HAP-1 (cell line): Measurements from ENCODE around the gene MMD2.

Experiments used
- DNase-seq, 2 experiments: peaks; one replicate each; pipeline ENCODE4 v3.0.0-alpha.2; 2016 to 2020; ENCODE audit warnings: low spot score in 2 of 2
- H3K27me3 ChIP-seq: fragments of 250-450 bp; sonication (Bioruptor Pico); 2 replicates; pipeline ENCODE4 v1.5.1; 2020; ENCODE audit warnings: low read depth, mild to moderate bottlenecking, moderate library complexity
- H3K36me3 ChIP-seq: fragments of 250-450 bp; sonication (Bioruptor Pico); replicated peaks from 2 replicates; pipeline ENCODE4 v1.5.1; 2020; ENCODE audit warnings: mild to moderate bottlenecking
- H3K4me1 ChIP-seq: fragments of 250-450 bp; sonication (Bioruptor Pico); 2 replicates; pipeline ENCODE4 v1.5.1; 2020; ENCODE audit warnings: mild to moderate bottlenecking
- H3K4me3 ChIP-seq: fragments of 250-450 bp; sonication (Bioruptor Pico); 2 replicates; pipeline ENCODE4 v1.5.1; 2020; ENCODE audit warnings: mild to moderate bottlenecking, moderate library complexity
- H3K9me3 ChIP-seq: fragments of 250-450 bp; sonication (Bioruptor Pico); 2 replicates; pipeline ENCODE4 v1.5.1; 2020; ENCODE audit warnings: mild to moderate bottlenecking, moderate library complexity
- in situ Hi-C: fragments of 300-500 bp; cut with MboI; formaldehyde crosslinking; loops from 3 replicates; pipeline ENCODE4 v1.14.3; 2020; ENCODE audit warnings: low sequenced_read_pairs, inconsistent platforms, mixed read lengths

Gene MMD2

GRCh38 chr7:4882169-4883032 lies 76.6 kb downstream of the MMD2 start:
- no peaks in the 10 kb centered on the region for H3K27me3 ChIP-seq
- H3K9me3 ChIP-seq, result no peaks in the 10 kb centered on the region
- peak overlapping the region; percentile 49 for H3K4me3 ChIP-seq
- in situ Hi-C loops, result no loop called here
- H3K4me1 ChIP-seq, result peaks cover 4% of the 10 kb centered on the region; the same call in 1 of the 2 replicates
- DNase-seq, result peak; percentile 68 to 74
- H3K36me3 ChIP-seq, result peaks cover 4% of the 10 kb centered on the region

DNA sequence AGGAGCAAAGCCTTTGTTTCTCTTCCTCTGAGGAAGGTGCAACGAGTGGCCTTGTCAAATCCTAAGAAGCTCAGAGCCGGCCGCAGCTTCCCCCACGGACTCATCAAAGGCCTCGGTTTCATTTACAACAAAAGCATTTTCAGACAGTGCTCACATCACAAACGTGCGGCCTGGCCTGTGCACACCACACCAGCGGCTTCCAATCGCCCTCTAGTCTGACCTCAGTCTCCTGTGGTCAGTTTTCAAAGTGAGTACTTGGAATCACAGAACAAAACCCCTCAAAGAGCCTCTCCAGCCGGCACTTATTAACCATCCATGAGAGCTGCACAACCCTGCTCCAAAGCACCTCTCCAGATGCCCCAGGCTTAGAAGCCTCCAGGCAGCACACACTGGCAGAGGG lies 78.8 kb downstream of the MMD2 start:
- no peak for DNase-seq
- Histone ChIP-seq H3K4me1 (peaks cover 4% of the 10 kb centered on the region; the same call in 1 of the 2 replicates), H3K9me3 (no peaks in the 10 kb centered on the region), H3K27me3 (no peaks in the 10 kb centered on the region), H3K4me3 (no peak overlapping the region), H3K36me3 (peaks cover 10% of the 10 kb centered on the region)
- in situ Hi-C loops, result no loop called here

- Histone ChIP-seq H3K4me3 (no peak overlapping the region), H3K9me3 (no peaks in the 10 kb centered on the region), H3K4me1 (peaks cover 4% of the 10 kb centered on the region; the same call in 1 of the 2 replicates), H3K36me3 (peaks cover 11% of the 10 kb centered on the region), H3K27me3 (no peaks in the 10 kb centered on the region)
- in situ Hi-C loops, result no loop called here
- DNase-seq, result no peak
Observed at GRCh38 chr7:4879396-4880081, 79.4 kb downstream of the MMD2 start.

DNA sequence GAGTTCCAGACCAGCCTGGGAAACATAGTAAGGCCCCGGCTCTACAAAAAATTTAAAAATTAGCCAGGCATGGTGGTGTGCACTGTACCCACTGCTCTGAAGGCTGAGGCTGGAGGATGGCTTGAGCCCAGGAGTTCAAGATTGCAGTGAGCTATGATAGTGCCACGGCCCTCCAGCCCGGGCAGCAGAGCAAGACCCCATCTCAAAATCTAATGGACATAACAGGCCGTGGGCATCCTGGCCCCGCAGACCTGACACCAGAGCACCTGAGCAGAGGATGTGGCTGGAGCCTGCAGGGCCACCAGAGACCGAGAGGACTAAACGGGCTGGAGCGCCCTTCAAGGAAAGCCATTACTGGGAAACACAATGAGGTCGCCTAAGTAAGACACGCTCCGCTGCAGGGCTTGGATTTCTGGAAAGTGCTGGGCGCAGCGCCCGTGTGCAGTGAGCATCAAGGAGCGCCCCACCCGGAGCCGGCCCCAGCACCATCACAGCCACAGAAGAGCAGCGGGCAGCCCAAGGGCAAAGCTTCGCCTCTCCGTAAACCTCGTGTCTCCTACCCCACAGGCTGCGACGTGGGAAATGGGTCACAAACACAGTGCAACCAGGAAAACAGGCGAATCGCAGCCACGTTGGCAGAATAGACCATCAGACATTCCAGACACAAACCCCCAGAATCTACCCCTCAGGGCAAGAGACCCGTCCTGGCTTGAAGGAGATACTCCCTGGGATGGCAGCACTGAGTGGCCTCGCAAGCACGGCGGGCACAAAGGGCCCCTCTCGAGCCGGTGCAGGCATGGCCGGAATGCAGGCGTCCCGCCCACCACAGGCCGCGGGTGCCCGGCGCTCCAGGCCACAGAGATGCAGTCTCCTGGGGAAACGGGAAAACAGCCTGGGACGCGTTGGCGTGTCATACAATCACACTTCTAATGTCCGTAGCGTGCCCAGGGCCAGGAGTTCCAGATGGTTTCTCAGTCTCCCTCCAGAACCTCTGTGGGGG lies 80.4 kb downstream of the MMD2 start:
- in situ Hi-C loops, result no loop called here
- Histone ChIP-seq H3K27me3 (no peaks in the 10 kb centered on the region), H3K9me3 (no peaks in the 10 kb centered on the region), H3K4me1 (peaks cover 4% of the 10 kb centered on the region; the same call in 1 of the 2 replicates), H3K4me3 (no peak overlapping the region), H3K36me3 (peaks cover 18% of the 10 kb centered on the region)
- DNase-seq, result no peak

GRCh38 chr7:4876586-4876985 lies 82.4 kb downstream of the MMD2 start:
- in situ Hi-C loops, result no loop called here
- no peaks in the 10 kb centered on the region for H3K27me3 ChIP-seq
- no peak overlapping the region for H3K4me3 ChIP-seq
- H3K9me3 ChIP-seq, result no peaks in the 10 kb centered on the region
- DNase-seq, result no peak
- H3K4me1 ChIP-seq, result peaks cover under 1% of the 10 kb centered on the region; the same call in 1 of the 2 replicates
- H3K36me3 ChIP-seq, result peaks cover 18% of the 10 kb centered on the region

- in situ Hi-C loops, result no loop called here
- no peak for DNase-seq
- no peak overlapping the region for H3K4me3 ChIP-seq
- H3K4me1 ChIP-seq, result no peaks in the 10 kb centered on the region
- no peaks in the 10 kb centered on the region for H3K9me3 ChIP-seq
- no peaks in the 10 kb centered on the region for H3K27me3 ChIP-seq
- peaks cover 18% of the 10 kb centered on the region for H3K36me3 ChIP-seq
Observed at GRCh38 chr7:4875391-4875790, 83.6 kb downstream of the MMD2 start.

- DNase-seq, result no peak
- Histone ChIP-seq H3K4me1 (no peaks in the 10 kb centered on the region), H3K4me3 (no peak overlapping the region), H3K36me3 (peaks cover 18% of the 10 kb centered on the region), H3K27me3 (no peaks in the 10 kb centered on the region), H3K9me3 (no peaks in the 10 kb centered on the region)
- in situ Hi-C loops, result no loop called here
Observed at GRCh38 chr7:4873071-4873944, 85.7 kb downstream of the MMD2 start.

DNA sequence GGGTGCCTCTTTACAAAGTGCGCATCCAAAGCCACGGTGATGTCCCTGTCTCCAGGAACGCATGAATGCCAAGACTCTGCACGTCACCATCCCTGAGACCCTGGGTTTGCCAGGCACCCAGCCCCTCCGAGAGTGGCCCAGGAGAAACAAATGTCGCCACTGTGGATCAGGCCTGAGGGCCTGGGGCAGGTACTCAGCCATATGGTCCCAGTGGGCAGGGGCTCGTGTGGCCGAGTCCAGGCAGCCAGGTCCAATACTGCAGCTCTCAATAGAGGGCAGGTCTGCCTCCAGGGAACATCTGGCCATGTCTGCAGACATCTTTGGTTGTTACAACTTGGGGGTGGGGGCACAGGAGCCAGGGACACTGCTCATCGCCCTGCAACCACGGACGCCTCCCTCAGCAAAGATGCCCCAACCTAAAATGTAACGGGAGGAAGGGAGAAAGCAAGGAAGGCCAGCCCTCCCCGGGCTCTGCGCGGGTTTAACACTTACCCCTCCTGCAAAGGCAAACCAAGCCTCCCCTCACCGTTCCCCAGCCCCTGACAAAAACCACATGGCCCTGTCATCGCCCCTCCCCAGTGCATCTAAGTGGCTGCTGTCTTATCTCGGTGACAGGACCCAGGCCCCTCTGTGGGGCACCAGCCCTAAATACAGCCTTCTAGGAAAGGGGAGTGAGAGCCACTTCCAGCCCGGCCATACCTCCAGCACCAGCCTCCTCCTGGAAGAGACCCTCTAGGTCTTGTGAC lies 86.9 kb downstream of the MMD2 start:
- DNase-seq, result no peak
- H3K4me1 ChIP-seq, result no peaks in the 10 kb centered on the region
- in situ Hi-C loops, result no loop called here
- no peak overlapping the region for H3K4me3 ChIP-seq
- no peaks in the 10 kb centered on the region for H3K27me3 ChIP-seq
- no peaks in the 10 kb centered on the region for H3K9me3 ChIP-seq
- H3K36me3 ChIP-seq, result peaks cover 11% of the 10 kb centered on the region

- no peaks in the 10 kb centered on the region for H3K9me3 ChIP-seq
- H3K27me3 ChIP-seq, result no peaks in the 10 kb centered on the region
- H3K4me3 ChIP-seq, result no peak overlapping the region
- H3K4me1 ChIP-seq, result no peaks in the 10 kb centered on the region
- in situ Hi-C loops, result no loop called here
- DNase-seq, result no peak
- peaks cover 8% of the 10 kb centered on the region; the same call in 1 of the 2 replicates for H3K36me3 ChIP-seq
Observed at GRCh38 chr7:4871056-4871680, 87.8 kb downstream of the MMD2 start.

GRCh38 chr7:4868493-4868892 lies 90.5 kb downstream of the MMD2 start:
- no peaks in the 10 kb centered on the region for H3K36me3 ChIP-seq
- H3K4me1 ChIP-seq, result no peaks in the 10 kb centered on the region
- no peak overlapping the region for H3K4me3 ChIP-seq
- DNase-seq, result no peak
- in situ Hi-C loops, result no loop called here
- H3K27me3 ChIP-seq, result no peaks in the 10 kb centered on the region
- no peaks in the 10 kb centered on the region for H3K9me3 ChIP-seq

GRCh38 chr7:4866528-4867496 lies 92.2 kb downstream of the MMD2 start:
- H3K4me3 ChIP-seq, result no peak overlapping the region
- no peaks in the 10 kb centered on the region for H3K9me3 ChIP-seq
- H3K36me3 ChIP-seq, result no peaks in the 10 kb centered on the region
- DNase-seq, result no peak
- no peaks in the 10 kb centered on the region for H3K27me3 ChIP-seq
- in situ Hi-C loops, result no loop called here
- no peaks in the 10 kb centered on the region for H3K4me1 ChIP-seq
